Measurements from ENCODE around the gene RIMS3.
A peak's percentile ranks its signal among the peaks of the same experiment; 100 is the strongest.
"Not testable (repeated sequence)": the region's sequence is repeated elsewhere in the genome, so short reads cannot be mapped to it uniquely, and the experiment has no call there.

Gene RIMS3
- 3.4 to 3.7 reads per million in 2 donors for total RNA-seq

DNA sequence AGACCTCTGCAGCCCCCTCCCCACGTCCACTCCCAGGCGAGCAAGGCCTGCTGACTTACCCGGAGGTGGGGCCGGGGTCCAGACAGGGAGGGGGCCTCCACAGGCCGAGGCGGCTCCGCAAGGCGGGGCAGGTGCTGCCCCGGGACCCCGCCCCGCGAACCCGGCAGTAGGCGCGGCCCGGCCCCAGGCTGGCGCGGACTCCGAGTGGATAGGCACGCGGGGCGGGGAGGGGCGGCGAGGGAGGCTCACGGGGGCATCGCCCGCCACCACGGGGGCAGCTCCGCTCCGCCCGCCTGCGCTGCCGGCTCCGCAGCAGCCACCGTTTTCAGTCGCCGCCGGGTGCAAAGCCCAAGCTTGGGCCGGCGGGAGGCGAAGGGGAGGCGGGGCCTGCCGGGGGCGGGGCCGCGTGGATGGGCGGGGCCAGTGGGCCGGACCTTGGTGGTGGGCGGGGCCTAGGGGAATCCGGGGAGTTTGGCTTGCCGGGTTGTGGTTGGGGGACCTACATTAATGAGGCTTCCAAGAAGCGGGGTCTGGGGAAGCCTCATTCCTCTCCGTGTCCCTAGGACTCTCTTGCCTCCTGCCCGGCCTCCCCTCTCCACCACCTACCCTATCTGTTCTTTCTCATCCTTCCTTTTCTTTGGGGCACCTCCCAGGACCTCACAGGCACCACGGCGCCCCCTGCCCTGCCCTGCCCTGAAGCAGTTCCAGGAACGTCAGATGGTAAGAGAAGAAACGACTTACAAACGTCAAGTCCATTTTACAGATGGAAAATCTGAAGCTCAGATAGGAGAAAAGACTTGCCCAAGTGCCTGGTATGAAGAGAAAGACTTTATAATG lies at the start of gene RIMS3:
Gene RIMS3 (minus strand): TSS at position 348 of the 837 bp plus-strand sequence. CDS start 23,757 bp downstream, outside the sequence.
- peak; percentile 70 to 77 (median 76) for DNase-seq

DNA sequence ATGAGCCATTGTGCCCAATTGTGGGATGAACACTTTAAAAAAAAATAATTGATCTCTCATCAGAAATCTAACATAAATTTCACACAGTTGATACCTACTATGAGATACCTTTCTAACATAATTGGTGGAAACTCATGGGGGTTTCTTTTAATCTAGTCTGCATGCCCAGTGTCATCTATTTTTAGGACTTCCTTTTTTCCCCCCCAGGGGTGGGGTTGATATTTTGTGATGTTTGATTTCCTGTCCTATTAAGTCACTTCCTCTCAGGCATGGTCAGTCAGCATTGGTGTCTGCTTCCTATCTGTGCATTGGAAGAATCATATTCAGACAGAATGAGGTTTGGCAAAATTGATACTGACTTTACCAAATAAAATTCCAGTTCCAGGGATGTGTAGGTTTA lies 47.5 kb upstream of the RIMS3 start:
- DNase-seq, result peak in 2 of 5 experiments; percentile 34 to 42

GRCh38 chr1:40712405-40712944 lies 47.0 kb upstream of the RIMS3 start:
- DNase-seq, result no peak

DNA sequence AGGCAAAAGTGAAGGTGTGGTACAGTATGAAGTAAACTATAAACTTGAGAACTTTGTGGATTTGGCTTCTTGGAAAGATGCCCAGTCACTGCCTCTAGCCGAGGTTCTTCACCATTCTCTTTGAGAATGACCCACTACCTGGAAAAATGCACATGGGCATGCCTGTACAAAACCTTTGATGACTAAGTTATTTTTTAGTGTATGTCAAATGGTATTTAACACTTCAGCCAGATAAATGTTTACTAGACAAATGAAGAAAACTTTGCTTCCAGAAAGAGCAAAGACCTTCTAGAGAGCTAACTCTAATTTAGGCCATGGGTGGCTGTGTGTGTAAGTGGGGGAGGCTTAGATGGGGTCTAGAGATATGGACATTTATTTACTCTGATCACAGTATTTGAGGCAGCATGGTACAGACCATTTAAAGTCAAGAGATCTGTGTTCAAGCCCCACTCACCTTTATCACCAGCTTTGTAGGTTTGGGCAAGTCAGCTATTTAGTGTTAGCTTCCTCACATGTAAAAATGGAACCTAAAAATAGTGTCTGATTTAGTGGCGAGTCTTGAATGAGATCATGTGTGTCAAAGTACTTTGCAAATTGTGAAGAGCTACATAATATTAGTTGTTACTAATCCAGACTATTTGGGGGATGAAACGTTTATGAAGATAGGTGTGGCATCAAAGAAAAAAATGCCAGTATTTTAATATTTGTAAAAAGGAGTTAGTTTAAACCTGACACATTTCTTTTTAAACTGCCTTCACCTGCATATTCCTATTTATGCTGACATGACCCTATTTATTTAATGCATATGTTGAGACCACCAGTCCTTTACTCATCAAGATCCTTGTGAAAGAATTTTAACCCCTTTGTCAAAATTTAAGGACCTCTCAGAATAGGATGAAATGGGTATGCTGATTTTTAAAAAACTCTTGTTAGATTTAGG lies 46.3 kb upstream of the RIMS3 start:
- DNase-seq, result no peak

- no peak for DNase-seq
Observed at GRCh38 chr1:40710581-40711315, 45.3 kb upstream of the RIMS3 start.

GRCh38 chr1:40709802-40710278 lies 44.4 kb upstream of the RIMS3 start:
- DNase-seq, result no peak

DNA sequence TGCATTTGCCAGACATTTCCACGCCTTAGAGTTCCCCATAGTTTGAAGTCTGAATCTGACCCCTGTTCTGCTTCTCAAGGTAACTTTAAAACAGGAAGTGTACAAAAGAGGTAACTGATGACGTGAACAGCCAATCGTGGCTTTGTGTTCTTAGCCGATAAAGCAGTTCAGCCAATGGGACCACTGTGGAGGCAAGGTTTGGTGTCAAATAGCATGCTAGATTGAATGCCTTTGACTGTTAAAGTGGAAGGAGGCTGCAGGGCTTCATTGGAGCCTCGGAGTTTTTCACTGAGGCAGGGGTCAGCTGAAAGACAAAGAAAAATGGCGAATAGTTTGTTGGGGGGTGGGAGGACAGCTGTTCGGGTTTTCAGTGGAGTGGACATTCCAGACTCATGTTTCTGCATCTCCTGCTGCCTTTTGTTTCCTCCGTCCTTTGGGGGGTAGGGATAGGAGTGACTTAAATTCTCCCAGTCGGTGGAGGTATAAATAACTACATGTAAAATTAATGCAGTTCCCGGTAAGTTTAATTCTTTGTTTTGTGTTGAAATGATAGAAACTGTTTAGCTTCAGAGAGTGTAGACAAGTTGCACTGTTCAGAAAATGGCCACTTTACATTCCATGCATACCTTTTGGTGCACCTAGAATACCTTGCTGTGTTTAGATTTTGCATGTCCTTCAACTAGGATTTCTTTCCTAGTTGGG lies 43.8 kb upstream of the RIMS3 start:
- DNase-seq, result peak; percentile 15 to 94 (median 64)

DNA sequence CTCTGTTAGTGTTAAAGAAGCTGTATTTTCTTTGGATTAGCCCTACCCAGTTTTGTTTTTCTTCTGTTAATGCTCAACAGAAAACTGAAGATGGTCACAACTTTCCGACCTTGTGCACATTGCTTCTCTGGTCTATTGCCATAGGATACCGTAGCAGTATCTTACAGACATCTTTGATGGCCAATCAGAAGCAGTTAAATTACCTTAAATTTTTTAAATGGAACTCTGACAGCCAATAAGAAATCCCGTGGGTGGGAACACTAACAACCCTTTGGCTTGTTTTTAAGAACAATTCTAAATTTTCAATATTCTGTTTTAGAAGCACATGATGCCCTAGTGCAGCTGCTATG lies 43.2 kb upstream of the RIMS3 start:
- peak in 1 of 5 experiments; percentile 85 for DNase-seq

DNA sequence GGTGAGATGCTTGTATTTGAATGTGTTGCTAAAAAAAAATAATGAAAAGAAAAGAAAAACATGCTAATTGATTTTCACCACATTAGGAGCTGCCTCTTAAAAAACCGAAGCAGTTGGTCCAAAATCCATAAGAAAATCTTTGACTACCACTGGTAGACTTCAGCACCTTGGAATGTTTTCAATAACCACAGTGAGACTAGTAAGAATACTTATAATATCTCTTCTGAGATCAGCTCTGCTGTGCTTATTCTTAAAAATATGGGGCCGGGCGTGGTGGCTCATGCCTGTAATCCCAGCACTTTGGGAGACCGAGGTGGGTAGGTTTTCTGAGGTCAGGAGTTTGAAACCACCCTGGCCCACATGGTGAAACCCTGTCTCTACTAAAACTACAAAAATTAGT lies 41.1 kb upstream of the RIMS3 start:
- DNase-seq, result no peak

DNA sequence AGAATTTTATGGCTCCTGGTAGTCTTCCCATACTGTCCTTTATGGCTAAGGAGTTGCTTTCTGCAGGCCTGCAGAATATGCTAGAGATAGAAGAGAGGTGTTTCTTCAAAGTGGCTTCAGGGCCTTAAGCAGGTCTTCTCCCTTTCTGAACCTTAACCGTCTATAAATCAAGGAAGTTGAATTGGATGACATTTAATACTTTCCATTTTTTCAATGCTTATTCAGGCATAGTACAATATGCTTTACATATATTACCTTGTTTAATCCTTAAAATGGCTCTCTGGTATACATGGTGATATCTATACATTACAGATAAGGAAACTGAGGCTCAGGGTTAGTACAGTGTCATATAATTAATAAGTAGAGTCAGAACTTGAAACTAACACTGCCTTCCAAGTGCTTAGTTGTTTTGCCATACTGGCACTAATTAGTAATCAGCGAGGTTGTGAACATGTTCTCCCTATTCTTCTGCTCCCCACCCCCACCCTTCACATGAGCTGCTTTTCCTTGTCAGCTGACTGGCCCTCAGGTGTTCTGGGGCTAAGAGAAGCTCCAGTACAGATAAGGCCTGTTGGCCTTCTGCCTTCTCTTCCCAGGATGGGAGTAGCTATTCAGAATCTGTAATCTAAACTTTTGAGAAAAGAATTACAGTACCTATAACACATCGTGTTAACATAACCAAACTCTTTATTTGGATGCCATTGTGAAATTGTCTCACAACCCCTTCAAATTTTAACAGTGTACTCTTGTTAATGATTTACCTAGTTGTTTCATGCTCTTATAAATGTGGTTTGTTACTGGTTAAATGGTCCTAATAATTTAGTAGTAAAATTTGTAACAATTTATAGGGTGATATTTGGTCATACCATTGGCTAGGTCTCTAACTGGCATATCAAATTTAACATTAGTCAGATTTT lies 39.6 kb upstream of the RIMS3 start:
- DNase-seq, result no peak

GRCh38 chr1:40703316-40703715 lies 37.8 kb upstream of the RIMS3 start:
- DNase-seq, result no peak

GRCh38 chr1:40702810-40703209 lies 37.3 kb upstream of the RIMS3 start:
- not testable (repeated sequence) for DNase-seq

GRCh38 chr1:40701684-40702083 lies 36.2 kb upstream of the RIMS3 start:
- DNase-seq, result no peak

GRCh38 chr1:40699787-40700186 lies 34.3 kb upstream of the RIMS3 start:
- peak in 1 of 5 experiments; percentile 68 for DNase-seq

GRCh38 chr1:40697436-40697835 lies 32.0 kb upstream of the RIMS3 start:
- DNase-seq, result no peak

GRCh38 chr1:40696294-40696693 lies 30.8 kb upstream of the RIMS3 start:
- DNase-seq, result no peak

DNA sequence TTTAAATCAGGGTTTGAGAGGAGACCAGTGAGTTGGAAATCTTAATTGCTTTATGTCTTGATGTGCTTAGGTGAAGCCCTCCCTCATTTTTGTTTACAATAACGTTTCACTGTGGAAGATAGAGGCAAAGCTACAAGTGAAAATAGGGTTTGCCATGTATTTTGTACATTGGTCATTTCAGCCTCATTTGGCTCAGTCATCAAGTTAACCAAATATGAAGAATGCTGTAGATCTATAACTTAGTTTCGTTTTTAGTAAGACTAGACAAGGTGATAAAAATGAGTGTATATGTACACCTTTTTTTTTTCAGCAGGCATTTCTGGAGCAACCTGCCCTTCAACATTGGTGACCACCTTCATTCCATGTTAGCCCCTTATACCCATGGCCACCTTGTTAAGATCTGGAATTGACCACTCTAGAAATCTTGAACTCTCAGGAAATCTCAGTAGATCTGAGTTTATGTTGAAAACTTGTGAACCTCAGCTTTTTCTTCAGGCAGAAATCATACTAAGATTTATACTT lies 28.9 kb upstream of the RIMS3 start:
- peak in 1 of 5 experiments; percentile 74 for DNase-seq

GRCh38 chr1:40693425-40693824 lies 27.9 kb upstream of the RIMS3 start:
- DNase-seq, result no peak

DNA sequence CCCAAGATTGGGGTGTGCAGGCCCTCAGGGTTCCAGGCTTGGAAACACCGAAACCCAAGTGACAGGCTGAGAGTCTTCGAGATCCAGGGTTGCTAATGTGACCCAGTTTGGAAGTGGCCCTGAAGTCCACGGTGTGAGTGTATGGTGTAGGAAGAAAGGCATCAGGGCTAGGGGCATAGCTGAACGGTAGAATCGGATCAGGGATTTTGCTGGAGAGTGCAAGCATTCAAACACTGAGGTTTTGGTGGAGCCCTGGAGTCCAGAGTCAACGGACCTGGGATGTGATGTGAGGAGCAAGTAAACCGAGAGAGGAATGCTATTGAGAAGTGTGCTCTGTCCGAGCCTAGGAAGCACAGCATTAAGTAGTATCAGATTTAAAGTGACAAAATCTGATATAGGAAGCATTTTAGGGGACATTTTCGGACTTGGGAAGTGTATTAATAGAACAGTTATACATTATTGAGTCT lies 27.0 kb upstream of the RIMS3 start:
- peak in 1 of 5 experiments; percentile 3 for DNase-seq

Measured in T-helper 2 cell (primary cell).